ENCODE data around the gene ASMTL. TPM values are rescaled to one million over a fixed set of nuclear protein-coding genes. Genes with fewer than 3 reads are reported as not detected.
"Not testable (repeated sequence)": the region's sequence is repeated elsewhere in the genome, so short reads cannot be mapped to it uniquely, and the experiment has no call there.

Gene ASMTL
- total RNA-seq, 1 experiment from 2014 or later = 51.8 TPM

- DNase-seq (ENCODE audit: low read depth) = no peak
These were observed 11.6 kb upstream of the ASMTL start for GRCh38 chrX:1464041-1464970.

GRCh38 chrX:1463581-1463980, 10.9 kb upstream of the ASMTL start:
- in situ Hi-C loops (cut with HindIII; ENCODE audit: low pct_unique_long_range_greater_than_20kb, low sequenced_read_pairs) = no loop called here
- no peak for DNase-seq (ENCODE audit: low read depth)

More at GRCh38 chrX:1464041-1464970, 11.6 kb upstream of the ASMTL start:
- in situ Hi-C loops (cut with HindIII; ENCODE audit: low pct_unique_long_range_greater_than_20kb, low sequenced_read_pairs) = no loop called here

DNA sequence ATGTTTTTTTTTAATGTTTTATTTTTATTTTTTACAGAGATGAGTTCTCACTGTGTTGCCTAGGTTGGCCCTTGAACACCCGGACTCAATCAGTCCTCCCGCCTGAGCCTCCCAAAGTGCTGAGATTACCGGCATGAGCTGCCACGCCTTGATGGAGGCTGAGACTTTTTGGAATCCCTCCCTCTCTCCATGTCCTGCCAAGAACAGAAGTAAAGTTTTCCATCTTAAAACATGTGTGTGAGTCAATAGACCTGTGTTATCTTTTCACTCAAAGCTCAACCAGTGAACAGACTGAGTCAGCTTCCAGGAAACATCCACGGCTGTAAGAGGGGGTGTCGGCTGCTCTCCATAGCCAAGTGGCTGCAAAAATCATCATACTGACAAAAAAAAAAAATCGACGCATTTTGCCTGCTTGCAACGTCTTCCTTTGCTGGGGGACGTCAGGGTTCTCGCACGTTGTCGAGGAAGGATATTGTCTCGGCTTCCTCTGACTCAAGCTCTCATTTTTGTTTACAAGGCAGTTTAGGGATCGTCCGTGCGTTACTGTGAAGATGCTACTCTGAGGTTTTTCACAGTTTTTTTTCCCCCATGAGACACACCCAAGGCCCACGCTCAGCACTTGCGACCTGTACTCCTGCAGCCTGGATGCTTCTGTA, 10.0 kb upstream of the ASMTL start:
- in situ Hi-C loops (cut with HindIII; ENCODE audit: low pct_unique_long_range_greater_than_20kb, low sequenced_read_pairs) = no loop called here
- peak; percentile 52 for DNase-seq (ENCODE audit: low read depth)

- no peak for DNase-seq (ENCODE audit: low read depth)
- in situ Hi-C loops (cut with HindIII; ENCODE audit: low pct_unique_long_range_greater_than_20kb, low sequenced_read_pairs) = no loop called here
These were observed 9.4 kb upstream of the ASMTL start for GRCh38 chrX:1462110-1462509.

DNA sequence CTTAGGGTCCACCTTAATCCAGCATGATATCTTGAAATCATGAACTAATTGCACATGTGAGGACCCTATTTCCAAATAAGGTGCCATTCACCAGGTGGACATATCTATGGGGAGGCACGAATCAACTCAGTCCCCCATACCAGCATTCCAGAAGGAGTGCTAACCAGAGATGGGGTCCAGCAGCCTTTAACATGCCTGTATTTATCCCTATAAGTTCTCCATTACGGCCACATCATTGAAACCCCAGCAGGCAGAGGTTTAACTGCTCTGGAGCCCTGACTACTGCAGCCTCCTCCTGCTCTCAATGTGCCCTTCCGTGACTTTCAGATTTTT, 3.2 kb upstream of the ASMTL start:
- no peak for DNase-seq (ENCODE audit: low read depth)
- in situ Hi-C loops (cut with HindIII; ENCODE audit: low pct_unique_long_range_greater_than_20kb, low sequenced_read_pairs) = no loop called here

- in situ Hi-C loops (cut with HindIII; ENCODE audit: low pct_unique_long_range_greater_than_20kb, low sequenced_read_pairs) = no loop called here
- DNase-seq (ENCODE audit: low read depth) = peak; percentile 86
These were observed 1.5 kb upstream of the ASMTL start for GRCh38 chrX:1453951-1454785.

GRCh38 chrX:1453395-1453783, 680 bp upstream of the ASMTL start:
- in situ Hi-C loops (cut with HindIII; ENCODE audit: low pct_unique_long_range_greater_than_20kb, low sequenced_read_pairs) = no loop called here

GRCh38 chrX:1451661-1452515, 821 bp downstream of the ASMTL start:
- no peak for DNase-seq (ENCODE audit: low read depth)
- in situ Hi-C loops (cut with HindIII; ENCODE audit: low pct_unique_long_range_greater_than_20kb, low sequenced_read_pairs) = no loop called here

More at GRCh38 chrX:1453395-1453783, 680 bp upstream of the ASMTL start:
- DNase-seq (ENCODE audit: low read depth) = no peak

GRCh38 chrX:1451251-1451660, 1.5 kb downstream of the ASMTL start:
- in situ Hi-C loops (cut with HindIII; ENCODE audit: low pct_unique_long_range_greater_than_20kb, low sequenced_read_pairs) = no loop called here
- no peak for DNase-seq (ENCODE audit: low read depth)

- in situ Hi-C loops (cut with HindIII; ENCODE audit: low pct_unique_long_range_greater_than_20kb, low sequenced_read_pairs) = no loop called here
- DNase-seq (ENCODE audit: low read depth) = no peak
These were observed 2.1 kb downstream of the ASMTL start for GRCh38 chrX:1450361-1451161.

DNA sequence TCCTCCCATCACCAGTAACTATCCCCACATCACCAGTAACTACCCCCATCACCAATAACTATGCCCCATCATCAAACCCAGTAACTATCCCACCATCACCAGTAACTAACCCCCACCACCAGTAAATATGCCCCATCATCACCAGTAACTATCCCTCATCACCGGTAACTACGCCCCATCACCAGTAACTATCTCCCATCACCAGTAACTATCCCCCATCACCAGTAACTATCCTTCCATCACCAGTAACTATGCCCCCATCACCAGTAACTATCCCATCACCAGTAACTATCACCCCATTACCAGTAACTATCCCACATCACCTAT, 2.9 kb downstream of the ASMTL start:
- DNase-seq (ENCODE audit: low read depth) = no peak
- in situ Hi-C loops (cut with HindIII; ENCODE audit: low pct_unique_long_range_greater_than_20kb, low sequenced_read_pairs) = no loop called here

DNA sequence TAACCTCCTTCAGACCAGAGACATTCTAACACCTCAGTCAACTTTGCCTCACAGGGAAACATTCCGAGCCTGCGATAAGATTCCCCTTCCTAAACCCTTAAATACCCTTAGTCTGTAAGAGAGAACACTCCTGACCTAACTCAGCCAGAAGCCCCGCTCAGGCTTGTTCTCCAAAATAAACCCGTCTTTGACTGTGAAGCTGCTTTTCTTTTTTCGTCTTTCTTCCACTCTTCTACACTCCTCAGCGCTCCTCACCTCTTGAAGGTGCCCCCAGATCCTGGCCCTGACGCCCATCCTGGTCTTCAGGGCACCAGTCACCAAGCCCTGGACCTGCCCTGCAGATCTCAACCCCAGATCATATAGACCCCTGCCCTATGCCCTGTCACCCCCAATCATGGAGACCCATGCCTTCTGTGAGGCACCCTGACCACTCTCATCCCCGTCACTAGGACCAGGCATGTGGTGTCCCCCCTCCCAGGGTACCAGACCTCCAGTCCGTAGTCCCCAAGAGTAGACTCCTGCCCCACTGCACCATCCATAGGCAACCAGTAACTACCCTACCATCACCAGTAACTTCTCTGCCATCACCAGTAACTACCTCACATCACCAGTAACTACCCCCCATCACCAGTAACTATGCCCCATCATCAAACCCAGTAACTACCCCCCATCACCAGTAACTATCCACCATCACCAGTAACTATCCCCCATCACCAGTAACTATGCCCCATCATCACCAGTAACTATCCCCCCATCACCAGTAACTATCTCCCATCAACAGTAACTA, 3.5 kb downstream of the ASMTL start:
- in situ Hi-C loops (cut with HindIII; ENCODE audit: low pct_unique_long_range_greater_than_20kb, low sequenced_read_pairs) = no loop called here
- DNase-seq (ENCODE audit: low read depth) = no peak

- DNase-seq (ENCODE audit: low read depth); in situ Hi-C loops (cut with HindIII; ENCODE audit: low pct_unique_long_range_greater_than_20kb, low sequenced_read_pairs): not testable (repeated sequence)
These were observed 4.1 kb downstream of the ASMTL start for GRCh38 chrX:1448573-1449001.

- DNase-seq (ENCODE audit: low read depth); in situ Hi-C loops (cut with HindIII; ENCODE audit: low pct_unique_long_range_greater_than_20kb, low sequenced_read_pairs): not testable (repeated sequence)
These were observed 4.6 kb downstream of the ASMTL start for GRCh38 chrX:1447969-1448572.

DNA sequence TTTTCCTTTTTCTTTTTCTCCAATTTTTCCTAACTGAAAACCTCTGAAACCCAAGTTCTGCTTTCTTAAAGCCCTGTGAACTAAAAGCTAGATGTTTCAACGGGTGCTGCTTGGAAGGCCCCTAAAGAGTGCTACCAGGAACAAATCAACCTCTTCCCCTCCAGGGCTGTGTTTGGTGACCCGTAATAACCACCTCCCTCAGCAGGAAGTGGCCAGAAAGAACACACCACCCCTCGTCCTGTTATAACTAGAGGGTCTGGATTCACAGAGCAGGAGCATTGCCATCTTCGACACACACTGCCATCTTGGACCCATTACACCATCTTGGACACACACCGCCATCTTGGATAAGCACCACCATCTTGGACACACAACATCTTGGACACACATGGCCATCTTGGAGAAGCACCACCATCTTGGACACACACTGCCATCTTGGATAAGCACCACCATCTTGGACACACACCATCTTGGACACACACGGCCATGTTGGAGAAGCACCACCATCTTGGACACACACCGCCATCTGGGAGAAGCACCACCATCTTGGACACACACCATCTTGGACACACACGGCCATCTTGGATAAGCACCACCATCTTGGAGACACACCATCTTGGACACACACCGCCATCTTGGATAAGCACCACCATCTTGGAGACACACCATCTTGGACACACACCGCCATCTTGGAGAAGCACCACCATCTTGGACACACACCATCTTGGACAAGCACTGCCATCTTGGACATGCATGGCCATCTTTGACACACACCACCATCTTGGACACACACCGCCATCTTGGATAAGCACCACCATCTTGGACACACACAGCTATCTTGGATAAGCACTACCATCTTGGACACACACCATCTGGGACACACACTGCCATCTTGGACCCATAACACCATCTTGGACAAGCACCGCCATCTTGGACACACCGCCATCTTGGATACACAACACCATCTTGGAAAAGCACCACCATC, 5.4 kb downstream of the ASMTL start:
- DNase-seq (ENCODE audit: low read depth); in situ Hi-C loops (cut with HindIII; ENCODE audit: low pct_unique_long_range_greater_than_20kb, low sequenced_read_pairs): not testable (repeated sequence)
